OCI-LY1 (cell line): ENCODE measurements around the gene ZBTB5.

Experiments
- H2AFZ ChIP-seq: fragments of 200-600 bp; sonication (generic), shearing (Covaris generic); 2 replicates; pipeline ENCODE4 v1.6.0; 2014; ENCODE audit warnings: antibody characterized with exemption, mild to moderate bottlenecking, low read length
- H3F3A ChIP-seq: fragments of 200-600 bp; sonication (generic), shearing (Covaris generic); 2 replicates; pipeline ENCODE4 v1.6.0; 2014; ENCODE audit warnings: mild to moderate bottlenecking, antibody characterized with exemption, low read length, moderate library complexity; ENCODE audit not compliant: insufficient read depth
- H3K27ac ChIP-seq: fragments of 200-600 bp; sonication (generic); 2 replicates; pipeline ENCODE4 v1.5.1; 2014; ENCODE audit warnings: low read length, mixed run types, mild to moderate bottlenecking, low read depth; ENCODE audit not compliant: poor library complexity, severe bottlenecking
- H3K27me3 ChIP-seq: fragments of 200-600 bp; sonication (generic); 2 replicates; pipeline ENCODE4 v1.6.0; 2014; ENCODE audit warnings: antibody characterized with exemption, mild to moderate bottlenecking, low read length, moderate library complexity; ENCODE audit not compliant: insufficient read depth
- H3K36me3 ChIP-seq: fragments of 200-600 bp; sonication (generic); 2 replicates; pipeline ENCODE4 v1.6.1; 2014; ENCODE audit warnings: mild to moderate bottlenecking, antibody characterized with exemption, low read length, moderate library complexity, mixed read lengths; ENCODE audit not compliant: insufficient read depth
- H3K4me1 ChIP-seq: fragments of 200-600 bp; sonication (generic); 2 replicates; pipeline ENCODE4 v1.5.1; 2014; ENCODE audit warnings: mild to moderate bottlenecking, low read length, moderate library complexity; ENCODE audit not compliant: insufficient read depth, severe bottlenecking
- H3K4me2 ChIP-seq: fragments of 200-600 bp; sonication (generic), shearing (Covaris generic); 2 replicates; pipeline ENCODE4 v1.6.1; 2014; ENCODE audit warnings: low read length
- H3K4me3 ChIP-seq: fragments of 200-600 bp; sonication (generic); 2 replicates; pipeline ENCODE4 v1.5.1; 2014; ENCODE audit warnings: low read length, low read depth, mild to moderate bottlenecking, mixed read lengths; ENCODE audit not compliant: poor library complexity, severe bottlenecking
- H3K79me2 ChIP-seq: fragments of 200-600 bp; shearing (Covaris generic); 2 replicates; pipeline ENCODE4 v1.6.1; 2016; ENCODE audit warnings: mixed run types, low read length, mixed read lengths; ENCODE audit not compliant: insufficient read depth
- H3K9ac ChIP-seq: fragments of 200-600 bp; sonication (generic), shearing (Covaris generic); 2 replicates; pipeline ENCODE4 v1.6.1; 2014; ENCODE audit warnings: mild to moderate bottlenecking, low read length, mixed read lengths
- H3K9me2 ChIP-seq: fragments of 200-600 bp; sonication (generic), shearing (Covaris generic); 2 replicates; pipeline ENCODE4 v1.6.1; 2014; ENCODE audit warnings: low read depth, mild to moderate bottlenecking, low read length, mixed read lengths
- H3K9me3 ChIP-seq: fragments of 200-600 bp; shearing (Covaris generic); 2 replicates; pipeline ENCODE4 v1.6.1; 2014; ENCODE audit warnings: low read length, mixed read lengths
- H4K20me1 ChIP-seq: fragments of 200-600 bp; sonication (generic), shearing (Covaris generic); 2 replicates; pipeline ENCODE4 v1.6.0; 2016; ENCODE audit warnings: mild to moderate bottlenecking, low read length; ENCODE audit not compliant: insufficient read depth
- EZH2 ChIP-seq: fragments of 200-600 bp; sonication (generic), shearing (Covaris generic); IDR thresholded peaks from 2 replicates; pipeline ENCODE4 v1.8.0; 2017; ENCODE audit warnings: borderline replicate concordance, mixed run types, mild to moderate bottlenecking, antibody characterized with exemption, low read length, moderate library complexity, mixed read lengths
- TF ChIP-seq, protein P1 (sequence below): fragments of 200-600 bp; sonication (generic), shearing (Covaris generic); IDR thresholded peaks from 2 replicates; pipeline ENCODE4 v1.5.1; 2017; ENCODE audit warnings: mild to moderate bottlenecking, antibody characterized with exemption, low read length, moderate library complexity, mixed read lengths

Gene ZBTB5

DNA sequence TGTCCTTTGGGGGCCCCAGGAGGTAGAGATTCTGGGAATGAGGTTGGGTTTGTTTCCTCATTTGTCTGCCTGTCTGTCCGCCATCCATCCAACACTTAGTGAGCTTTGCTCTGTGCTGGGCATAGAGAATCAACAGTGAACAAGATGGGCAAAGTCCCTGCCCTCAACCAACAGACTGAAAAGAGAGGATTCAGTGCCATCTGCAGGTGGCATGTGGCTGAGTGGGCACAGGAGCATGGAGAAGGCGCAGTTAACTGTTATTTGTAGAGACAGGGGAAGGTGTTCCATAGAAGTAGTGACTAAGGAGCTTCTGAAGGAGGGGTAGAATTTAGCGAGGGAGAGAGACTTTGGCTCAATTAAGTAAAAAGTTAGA is 43.6 kb upstream of the ZBTB5 start:
- no peaks in the 10 kb centered on the region for H3K9me2 ChIP-seq
- TF ChIP-seq, protein P1, sequence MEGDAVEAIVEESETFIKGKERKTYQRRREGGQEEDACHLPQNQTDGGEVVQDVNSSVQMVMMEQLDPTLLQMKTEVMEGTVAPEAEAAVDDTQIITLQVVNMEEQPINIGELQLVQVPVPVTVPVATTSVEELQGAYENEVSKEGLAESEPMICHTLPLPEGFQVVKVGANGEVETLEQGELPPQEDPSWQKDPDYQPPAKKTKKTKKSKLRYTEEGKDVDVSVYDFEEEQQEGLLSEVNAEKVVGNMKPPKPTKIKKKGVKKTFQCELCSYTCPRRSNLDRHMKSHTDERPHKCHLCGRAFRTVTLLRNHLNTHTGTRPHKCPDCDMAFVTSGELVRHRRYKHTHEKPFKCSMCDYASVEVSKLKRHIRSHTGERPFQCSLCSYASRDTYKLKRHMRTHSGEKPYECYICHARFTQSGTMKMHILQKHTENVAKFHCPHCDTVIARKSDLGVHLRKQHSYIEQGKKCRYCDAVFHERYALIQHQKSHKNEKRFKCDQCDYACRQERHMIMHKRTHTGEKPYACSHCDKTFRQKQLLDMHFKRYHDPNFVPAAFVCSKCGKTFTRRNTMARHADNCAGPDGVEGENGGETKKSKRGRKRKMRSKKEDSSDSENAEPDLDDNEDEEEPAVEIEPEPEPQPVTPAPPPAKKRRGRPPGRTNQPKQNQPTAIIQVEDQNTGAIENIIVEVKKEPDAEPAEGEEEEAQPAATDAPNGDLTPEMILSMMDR, result no peak; the same call in 1 of the 2 replicates
- no peak for TF ChIP-seq EZH2
- no peak overlapping the region for H3K4me2 ChIP-seq
- H3F3A ChIP-seq, result no peaks in the 10 kb centered on the region
- peaks cover 25% of the 10 kb centered on the region for H3K4me1 ChIP-seq
- H2AFZ ChIP-seq, result no peak overlapping the region
- H3K36me3 ChIP-seq, result peaks cover 60% of the 10 kb centered on the region
- no peaks in the 10 kb centered on the region for H3K79me2 ChIP-seq
- H3K9me3 ChIP-seq, result no peaks in the 10 kb centered on the region
- H3K4me3 ChIP-seq, result no peak overlapping the region
- peak overlapping the region; percentile 29 for H3K27ac ChIP-seq
- H3K9ac ChIP-seq, result no peak overlapping the region
- no peaks in the 10 kb centered on the region for H4K20me1 ChIP-seq
- H3K27me3 ChIP-seq, result no peaks in the 10 kb centered on the region

DNA sequence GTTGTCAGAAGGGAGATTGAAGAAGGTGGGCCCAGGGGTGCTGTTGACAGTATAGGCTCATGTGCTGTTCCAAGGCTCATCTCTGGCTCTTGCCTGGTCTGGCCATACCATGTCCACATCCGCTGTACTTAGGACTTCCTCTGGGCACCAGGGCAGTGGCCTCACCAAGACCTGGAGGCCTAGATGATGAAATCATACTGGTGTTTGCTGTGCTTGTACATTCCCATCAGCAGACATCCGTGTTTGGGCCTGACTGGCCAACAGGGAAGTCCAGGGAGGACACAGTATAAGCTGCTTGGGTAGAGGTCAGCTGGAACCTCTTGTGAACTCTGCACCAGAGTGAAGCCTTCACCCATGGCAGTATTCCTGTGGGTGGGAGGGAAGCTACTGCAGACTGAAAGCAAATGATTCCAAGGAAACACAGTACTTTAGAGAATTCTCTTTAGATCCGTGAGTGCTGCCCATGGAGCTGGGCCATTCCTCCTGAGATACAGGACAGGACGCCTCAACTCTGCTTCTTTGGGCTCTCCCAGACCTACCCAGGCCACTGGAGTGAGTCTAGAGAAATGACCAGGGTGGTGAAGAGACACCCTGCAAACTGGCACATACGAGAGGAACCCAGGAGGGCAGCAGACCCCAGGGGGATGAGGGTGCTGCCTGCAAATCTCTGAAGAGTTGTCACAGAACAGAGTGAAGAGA is 43.0 kb upstream of the ZBTB5 start:
- H3K4me3 ChIP-seq, result no peak overlapping the region
- no peak overlapping the region for H3K9ac ChIP-seq
- TF ChIP-seq, protein P1, result no peak
- no peak for TF ChIP-seq EZH2
- no peaks in the 10 kb centered on the region for H3K27me3 ChIP-seq
- no peaks in the 10 kb centered on the region for H3F3A ChIP-seq
- H3K4me1 ChIP-seq, result peaks cover 25% of the 10 kb centered on the region
- no peaks in the 10 kb centered on the region for H3K9me3 ChIP-seq
- no peaks in the 10 kb centered on the region for H3K79me2 ChIP-seq
- no peak overlapping the region for H2AFZ ChIP-seq
- H3K4me2 ChIP-seq, result no peak overlapping the region
- H4K20me1 ChIP-seq, result no peaks in the 10 kb centered on the region
- H3K36me3 ChIP-seq, result peaks cover 64% of the 10 kb centered on the region
- H3K9me2 ChIP-seq, result no peaks in the 10 kb centered on the region
- H3K27ac ChIP-seq, result peak overlapping the region; percentile 29

DNA sequence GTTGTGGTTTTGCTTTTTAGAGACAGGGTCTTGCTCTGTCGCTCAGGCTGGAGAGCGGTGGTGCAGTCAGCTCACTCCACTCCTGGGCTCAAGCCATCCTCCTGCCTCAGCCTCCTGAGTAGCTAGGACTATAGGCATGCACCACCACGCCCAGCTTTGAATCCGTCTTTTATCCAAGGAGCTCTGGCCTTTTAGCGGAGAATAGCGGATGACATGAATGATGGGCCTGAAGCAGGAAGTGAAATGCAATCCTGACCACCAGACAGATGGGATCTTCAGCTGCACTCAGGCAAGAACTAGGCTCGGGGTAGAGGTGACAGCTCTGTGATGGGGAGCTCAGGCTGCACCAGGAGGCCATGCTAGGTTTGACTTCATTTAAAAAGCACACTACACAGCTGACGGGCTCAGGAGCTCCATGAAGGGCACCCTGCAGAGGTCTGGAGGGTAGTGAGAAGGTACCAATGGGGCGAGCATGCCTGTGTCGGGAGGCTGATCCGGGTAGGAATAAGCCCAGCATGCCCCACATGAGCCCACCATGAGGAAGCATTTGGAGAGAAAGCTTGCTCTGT is 42.4 kb upstream of the ZBTB5 start:
- no peaks in the 10 kb centered on the region for H3K27me3 ChIP-seq
- no peak overlapping the region for H3K9ac ChIP-seq
- H3K79me2 ChIP-seq, result no peaks in the 10 kb centered on the region
- no peak for TF ChIP-seq EZH2
- no peaks in the 10 kb centered on the region for H4K20me1 ChIP-seq
- H3K4me2 ChIP-seq, result no peak overlapping the region
- peaks cover 70% of the 10 kb centered on the region for H3K36me3 ChIP-seq
- H2AFZ ChIP-seq, result no peak overlapping the region
- H3K4me3 ChIP-seq, result no peak overlapping the region
- no peaks in the 10 kb centered on the region for H3K9me2 ChIP-seq
- H3K9me3 ChIP-seq, result no peaks in the 10 kb centered on the region
- peaks cover 20% of the 10 kb centered on the region for H3K4me1 ChIP-seq
- no peaks in the 10 kb centered on the region for H3F3A ChIP-seq
- no peak overlapping the region for H3K27ac ChIP-seq
